DMS79 treated with DMSO at 0.1 percent for 48 hours (cell line): Measurements from ENCODE around the gene NEFH.

Experiments used
- DNase-seq: peaks from one replicate; lab custom pipeline; 2025; lab: John Stamatoyannopoulos, UW

The NEFH gene

DNA sequence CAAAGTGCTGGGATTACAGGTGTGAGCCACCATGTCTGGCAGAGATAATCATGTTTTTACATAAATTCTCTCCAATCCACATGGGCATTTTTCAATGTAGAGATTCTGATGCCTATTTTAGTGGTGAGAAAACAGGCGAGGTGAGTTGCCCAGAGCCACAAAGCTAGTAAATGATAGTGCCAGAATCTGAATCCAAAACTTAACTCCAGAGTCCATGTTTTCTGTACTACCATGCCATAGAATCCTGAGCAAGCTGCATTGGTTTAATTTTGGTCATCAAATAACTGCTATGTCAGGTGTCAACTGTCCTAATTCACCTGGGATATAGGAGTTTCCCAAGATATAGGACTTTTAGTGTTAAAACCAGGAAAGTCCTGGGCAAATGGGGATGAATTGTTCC, 13.6 kb downstream of the NEFH start:
- DNase-seq = no peak

- DNase-seq = no peak
These were observed 19.8 kb downstream of the NEFH start for GRCh38 chr22:29499852-29500251.

GRCh38 chr22:29503811-29504372, 23.9 kb downstream of the NEFH start:
- DNase-seq = peak; percentile 26

DNA sequence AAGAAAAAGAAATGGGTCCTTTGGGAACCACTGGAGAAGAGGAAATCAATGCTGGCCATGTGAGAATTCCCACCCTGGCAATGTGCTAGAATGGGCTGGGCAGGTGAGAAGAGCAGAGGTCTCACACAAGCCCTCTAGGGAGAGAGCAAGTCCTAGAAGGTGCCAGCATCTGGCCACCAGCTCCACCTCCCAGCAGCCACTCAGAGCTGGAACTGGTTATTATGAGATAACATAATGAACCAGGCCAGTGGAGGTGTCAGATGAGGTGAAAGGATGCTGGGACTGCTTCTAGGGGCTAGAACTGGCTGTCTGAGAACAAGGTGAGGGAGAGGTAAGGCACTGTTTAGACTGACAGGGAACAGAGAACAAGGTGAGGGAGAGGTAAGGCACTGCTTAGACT, 29.3 kb downstream of the NEFH start:
- DNase-seq = no peak

DNA sequence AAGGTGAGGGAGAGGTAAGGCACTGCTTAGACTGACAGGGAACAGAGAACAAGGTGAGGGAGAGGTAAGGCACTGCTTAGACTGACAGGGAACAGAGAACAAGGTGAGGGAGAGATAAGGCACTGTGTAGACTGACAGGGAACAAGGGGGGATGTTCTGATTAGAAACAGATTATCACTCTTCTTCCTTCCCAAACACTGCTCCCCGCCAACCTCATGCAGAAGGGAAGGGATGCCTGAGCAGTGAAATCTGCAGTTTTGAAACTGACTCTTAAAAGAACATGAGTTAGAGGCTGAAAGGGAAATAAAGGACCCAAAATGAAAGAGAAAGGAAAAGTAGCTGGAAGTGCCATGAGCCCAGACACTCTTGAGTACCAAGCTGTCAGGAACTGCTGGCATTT, 29.8 kb downstream of the NEFH start:
- no peak for DNase-seq

- DNase-seq = no peak
These were observed 30.5 kb downstream of the NEFH start for GRCh38 chr22:29510542-29510941.

DNA sequence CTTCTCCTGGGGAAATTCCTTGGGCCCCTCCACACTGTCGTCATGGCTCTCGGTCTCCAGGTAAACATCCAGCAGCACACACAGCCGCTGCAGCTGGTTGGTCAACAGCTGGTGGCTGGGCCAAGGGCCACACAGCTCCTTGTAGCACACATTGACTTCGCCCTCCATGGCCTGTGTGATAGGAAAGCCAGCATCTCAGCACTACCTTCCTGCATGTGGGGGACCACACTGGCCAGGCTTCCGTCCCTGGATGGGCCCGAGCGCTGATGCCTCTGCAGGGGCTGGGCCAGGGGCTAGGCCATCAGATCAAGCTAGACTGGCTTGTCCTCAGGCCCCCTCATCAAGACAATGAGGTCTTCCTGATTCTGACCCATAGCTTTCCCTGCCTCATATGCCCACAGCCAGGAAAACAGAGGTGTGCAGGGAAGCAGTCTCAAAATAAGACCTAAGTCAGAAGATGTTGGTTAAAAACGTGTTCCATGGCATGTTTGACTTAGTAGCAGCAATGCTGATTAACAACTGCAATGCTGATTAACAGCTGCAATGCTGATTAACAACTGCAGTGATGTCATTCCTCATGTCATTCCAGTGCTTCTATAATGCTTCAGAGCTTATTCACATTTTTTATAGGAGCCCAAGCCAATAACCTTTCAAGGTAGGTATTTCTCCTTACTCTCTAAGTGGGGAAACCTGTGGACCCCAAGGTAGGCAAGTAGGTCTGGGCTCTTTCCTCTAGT, 31.3 kb downstream of the NEFH start:
- no peak for DNase-seq

GRCh38 chr22:29512031-29512430, 32.0 kb downstream of the NEFH start:
- DNase-seq = no peak

- no peak for DNase-seq
These were observed 37.3 kb downstream of the NEFH start for GRCh38 chr22:29517215-29517908.

GRCh38 chr22:29518427-29518826, 38.4 kb downstream of the NEFH start:
- no peak for DNase-seq

- DNase-seq = no peak
These were observed 40.0 kb downstream of the NEFH start for GRCh38 chr22:29519996-29520395.

DNA sequence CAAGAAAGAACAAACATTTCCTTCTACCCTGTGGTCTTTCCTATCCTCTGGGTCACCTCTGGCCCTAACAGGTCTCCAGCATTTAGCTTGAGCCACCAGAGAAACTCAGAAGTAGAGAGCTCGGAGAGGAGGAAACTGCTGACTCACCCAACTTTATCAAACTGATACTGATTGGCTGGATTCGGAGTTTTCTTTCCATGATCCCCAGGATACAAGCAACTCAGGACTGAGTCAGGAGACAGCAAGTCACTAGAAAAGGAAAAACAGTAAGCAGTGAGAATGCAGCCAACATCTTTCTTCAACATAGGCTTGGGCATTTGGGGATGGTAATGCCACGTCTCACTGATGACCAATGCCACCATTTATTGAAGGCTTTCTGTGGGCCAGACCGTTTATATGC, 40.8 kb downstream of the NEFH start:
- no peak for DNase-seq

DNA sequence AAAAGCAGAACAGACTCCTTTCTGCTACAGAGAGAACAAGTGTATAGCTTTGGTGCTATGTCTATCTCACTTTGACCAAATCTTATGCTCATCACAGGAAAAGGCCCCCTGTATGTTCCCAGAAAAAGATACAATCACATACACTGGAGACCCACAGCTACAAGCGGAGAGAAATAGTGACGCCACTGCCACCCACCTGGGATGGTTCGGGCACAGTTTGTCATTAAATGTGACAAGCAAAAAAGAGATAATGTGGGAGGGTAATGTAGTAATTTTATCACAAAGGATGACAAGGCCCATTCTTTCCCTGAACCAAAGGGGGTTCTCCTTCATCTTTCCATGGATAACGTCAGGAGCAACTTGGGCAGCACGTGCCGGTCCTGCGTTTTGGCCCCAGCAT, 41.5 kb downstream of the NEFH start:
- DNase-seq = no peak

DNA sequence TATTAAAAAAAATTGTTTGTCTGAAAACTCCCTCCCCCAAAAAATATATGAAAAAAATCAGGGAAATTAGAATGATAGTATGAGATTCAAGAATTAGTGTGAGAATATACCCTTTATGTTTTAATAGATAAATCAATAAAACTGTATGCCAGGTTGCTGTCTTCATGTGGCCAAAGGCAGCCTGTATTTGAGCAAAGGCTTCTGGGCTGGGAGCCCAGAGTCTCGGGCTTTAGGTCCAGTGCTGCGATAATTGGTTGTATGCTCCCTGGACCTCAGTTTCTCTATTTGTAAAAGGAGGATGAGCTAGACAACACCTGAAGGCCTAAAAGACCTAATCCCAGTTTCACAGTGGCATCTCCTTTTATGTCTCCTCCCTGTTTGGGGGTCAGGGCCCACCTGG, 43.7 kb downstream of the NEFH start:
- DNase-seq = no peak

DNA sequence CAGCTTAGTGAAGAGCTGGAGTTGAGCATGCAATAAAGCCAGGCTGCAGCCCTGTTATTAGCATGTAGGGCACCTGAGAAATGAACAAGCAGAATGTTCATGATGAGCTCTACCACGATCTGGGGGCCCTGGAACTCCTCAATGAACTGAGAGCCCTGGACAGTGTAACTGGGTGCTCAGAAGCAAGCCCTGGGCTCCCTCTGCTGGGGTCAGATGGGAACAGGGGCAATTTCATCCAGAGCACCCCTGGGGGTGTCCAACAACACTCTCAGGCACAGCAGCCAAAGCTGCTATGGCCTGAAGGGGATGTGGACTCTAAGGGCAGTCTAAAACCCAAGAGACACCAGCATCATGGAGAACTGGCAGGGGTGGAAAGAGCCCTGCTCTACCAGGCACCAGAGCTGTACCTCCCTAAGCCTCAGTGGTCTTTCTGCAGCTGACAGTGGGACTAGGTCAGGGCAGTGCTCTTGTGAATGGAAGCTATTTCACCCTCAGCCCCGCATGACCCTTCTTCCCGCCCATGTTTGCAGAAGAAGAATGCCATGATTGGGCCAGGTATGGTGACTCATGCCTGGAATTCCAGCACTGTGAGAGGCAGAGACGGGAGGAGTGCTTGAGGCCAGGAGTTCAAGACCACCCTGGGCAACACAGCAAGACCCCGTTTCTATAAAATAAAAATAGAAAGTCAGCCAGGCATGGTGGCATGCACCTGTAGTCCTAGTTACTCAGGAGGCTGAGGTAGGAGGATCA, 44.6 kb downstream of the NEFH start:
- no peak for DNase-seq

- no peak for DNase-seq
These were observed 48.1 kb downstream of the NEFH start for GRCh38 chr22:29528144-29528543.

- no peak for DNase-seq
These were observed 50.7 kb downstream of the NEFH start for GRCh38 chr22:29530716-29531115.

- DNase-seq = no peak
These were observed 51.4 kb downstream of the NEFH start for GRCh38 chr22:29531419-29531818.

DNA sequence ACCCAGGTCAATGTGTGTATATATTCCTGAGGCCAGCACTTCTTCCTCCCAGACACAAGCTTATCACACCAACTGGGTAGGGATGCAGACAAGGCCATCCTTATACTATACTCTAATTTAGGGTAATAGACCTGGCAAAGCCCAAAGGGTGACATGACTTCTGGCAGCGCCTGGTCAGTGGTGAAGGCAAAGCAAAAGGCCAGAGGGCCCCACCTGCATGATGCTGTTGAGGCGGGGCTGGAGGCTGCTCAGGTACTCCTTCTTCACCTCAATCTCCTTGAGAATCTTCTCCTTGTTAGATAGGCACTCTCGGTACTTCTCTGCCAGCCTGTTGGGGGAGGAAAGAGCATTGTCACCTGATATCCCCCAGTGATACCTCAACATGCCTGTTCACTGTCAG, 56.4 kb downstream of the NEFH start:
- no peak for DNase-seq

- DNase-seq = no peak
These were observed 59.1 kb downstream of the NEFH start for GRCh38 chr22:29539105-29539504.
